ENCODE measurements around the gene KRT7. TPM values are rescaled to one million over a fixed set of nuclear protein-coding genes. Genes with fewer than 3 reads are reported as not detected.

KRT7 gene
- total RNA-seq, 2 experiments from 2014 or later: not detected

DNA sequence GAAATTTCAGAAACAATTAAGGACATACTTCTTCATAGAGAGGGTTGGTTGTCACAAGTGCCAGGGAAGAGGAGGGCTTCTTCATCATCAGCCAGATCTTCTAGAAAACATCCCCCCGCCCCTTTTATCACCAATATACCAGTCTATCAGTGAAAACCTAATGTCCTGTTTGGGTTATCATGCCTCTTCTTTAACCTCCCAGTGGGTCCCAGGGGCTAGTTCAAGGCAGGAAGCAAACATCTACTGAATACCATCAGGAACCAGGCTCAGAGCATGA is 28.1 kb downstream of the KRT7 start:
- ATAC-seq (ENCODE audit: poor library complexity) (no peak), DNase-seq (no peak)
- H3K9me3 ChIP-seq (ENCODE audit: control insufficient read depth in 1 of 2, insufficient read depth in 1 of 2, low read length in 2 of 2): peaks cover 0 to 7% of the 10 kb centered on the region in 2 experiments
- no peaks in the 10 kb centered on the region for H3K36me3 ChIP-seq (ENCODE audit: insufficient read depth, low read length)
- peaks cover 30 to 45% of the 10 kb centered on the region in 2 experiments for H3K27me3 ChIP-seq (ENCODE audit: control insufficient read depth in 1 of 2, insufficient read depth in 2 of 2, low read length in 2 of 2)
- TF ChIP-seq, protein P1, sequence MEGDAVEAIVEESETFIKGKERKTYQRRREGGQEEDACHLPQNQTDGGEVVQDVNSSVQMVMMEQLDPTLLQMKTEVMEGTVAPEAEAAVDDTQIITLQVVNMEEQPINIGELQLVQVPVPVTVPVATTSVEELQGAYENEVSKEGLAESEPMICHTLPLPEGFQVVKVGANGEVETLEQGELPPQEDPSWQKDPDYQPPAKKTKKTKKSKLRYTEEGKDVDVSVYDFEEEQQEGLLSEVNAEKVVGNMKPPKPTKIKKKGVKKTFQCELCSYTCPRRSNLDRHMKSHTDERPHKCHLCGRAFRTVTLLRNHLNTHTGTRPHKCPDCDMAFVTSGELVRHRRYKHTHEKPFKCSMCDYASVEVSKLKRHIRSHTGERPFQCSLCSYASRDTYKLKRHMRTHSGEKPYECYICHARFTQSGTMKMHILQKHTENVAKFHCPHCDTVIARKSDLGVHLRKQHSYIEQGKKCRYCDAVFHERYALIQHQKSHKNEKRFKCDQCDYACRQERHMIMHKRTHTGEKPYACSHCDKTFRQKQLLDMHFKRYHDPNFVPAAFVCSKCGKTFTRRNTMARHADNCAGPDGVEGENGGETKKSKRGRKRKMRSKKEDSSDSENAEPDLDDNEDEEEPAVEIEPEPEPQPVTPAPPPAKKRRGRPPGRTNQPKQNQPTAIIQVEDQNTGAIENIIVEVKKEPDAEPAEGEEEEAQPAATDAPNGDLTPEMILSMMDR (IDR thresholded peaks at IDR 0.05): no peak
- intact Hi-C loops (cut with DNase I, micrococcal nuclease): no loop called here
- Mint-ChIP-seq H3K36me3 (ENCODE audit: low read depth) (no peaks in the 10 kb centered on the region), H3K4me3 (no peak overlapping the region), H3K27me3 (peaks cover 70% of the 10 kb centered on the region), H3K9me3 (no peaks in the 10 kb centered on the region), H3K4me1 (ENCODE audit: low read depth) (peaks cover 12% of the 10 kb centered on the region), H3K27ac (no peak overlapping the region)
- peaks cover 4% of the 10 kb centered on the region for H3K4me1 ChIP-seq (ENCODE audit: insufficient read depth, low read length)
- CTCF ChIA-PET: no interaction called here
- POLR2A ChIA-PET: no interaction called here
- no peak overlapping the region for H3K4me3 ChIP-seq (ENCODE audit: low read length)
- H3K27ac ChIP-seq (ENCODE audit: low read depth in 1 of 2, low read length in 2 of 2): no peak overlapping the region

DNA sequence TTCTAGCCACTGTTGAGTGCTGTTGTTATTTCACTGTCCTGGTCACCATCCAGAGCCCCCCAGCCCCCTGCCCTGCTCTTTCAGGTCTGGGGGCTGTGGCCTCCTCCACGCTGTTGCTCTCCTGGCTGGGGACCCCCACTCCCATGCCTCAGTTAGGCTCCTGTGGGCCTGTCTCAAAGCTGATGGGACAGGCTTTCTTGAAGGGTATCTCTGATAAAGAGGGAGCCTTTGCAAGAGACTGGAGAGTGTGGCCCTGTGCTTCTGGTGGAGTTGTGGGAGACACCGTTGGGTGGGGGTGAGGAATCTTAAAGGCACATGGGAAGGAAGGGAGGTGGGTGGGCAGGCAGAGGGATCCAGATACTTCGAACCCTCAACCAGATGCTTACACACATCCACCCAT is 29.2 kb downstream of the KRT7 start:
- Mint-ChIP-seq H3K4me3 (no peak overlapping the region), H3K27me3 (peaks cover 63% of the 10 kb centered on the region), H3K4me1 (ENCODE audit: low read depth) (peaks cover 12% of the 10 kb centered on the region), H3K27ac (no peak overlapping the region), H3K9me3 (no peaks in the 10 kb centered on the region), H3K36me3 (ENCODE audit: low read depth) (no peaks in the 10 kb centered on the region)
- POLR2A ChIA-PET: no interaction called here
- no peak for ATAC-seq (ENCODE audit: poor library complexity)
- Histone ChIP-seq H3K36me3 (ENCODE audit: insufficient read depth, low read length) (no peaks in the 10 kb centered on the region), H3K27ac (ENCODE audit: low read depth in 1 of 2, low read length in 2 of 2) (no peak overlapping the region), H3K27me3 (ENCODE audit: control insufficient read depth in 1 of 2, insufficient read depth in 2 of 2, low read length in 2 of 2) (peaks cover 22 to 34% of the 10 kb centered on the region in 2 experiments), H3K4me3 (ENCODE audit: low read length) (no peak overlapping the region), H3K4me1 (ENCODE audit: insufficient read depth, low read length) (peaks cover 4% of the 10 kb centered on the region), H3K9me3 (ENCODE audit: control insufficient read depth in 1 of 2, insufficient read depth in 1 of 2, low read length in 2 of 2) (peaks cover 0 to 4% of the 10 kb centered on the region in 2 experiments)
- CTCF ChIA-PET: no interaction called here
- intact Hi-C loops (cut with DNase I, micrococcal nuclease): no loop called here
- TF ChIP-seq, protein P1 (IDR thresholded peaks at IDR 0.05): no peak
- no peak for DNase-seq

DNA sequence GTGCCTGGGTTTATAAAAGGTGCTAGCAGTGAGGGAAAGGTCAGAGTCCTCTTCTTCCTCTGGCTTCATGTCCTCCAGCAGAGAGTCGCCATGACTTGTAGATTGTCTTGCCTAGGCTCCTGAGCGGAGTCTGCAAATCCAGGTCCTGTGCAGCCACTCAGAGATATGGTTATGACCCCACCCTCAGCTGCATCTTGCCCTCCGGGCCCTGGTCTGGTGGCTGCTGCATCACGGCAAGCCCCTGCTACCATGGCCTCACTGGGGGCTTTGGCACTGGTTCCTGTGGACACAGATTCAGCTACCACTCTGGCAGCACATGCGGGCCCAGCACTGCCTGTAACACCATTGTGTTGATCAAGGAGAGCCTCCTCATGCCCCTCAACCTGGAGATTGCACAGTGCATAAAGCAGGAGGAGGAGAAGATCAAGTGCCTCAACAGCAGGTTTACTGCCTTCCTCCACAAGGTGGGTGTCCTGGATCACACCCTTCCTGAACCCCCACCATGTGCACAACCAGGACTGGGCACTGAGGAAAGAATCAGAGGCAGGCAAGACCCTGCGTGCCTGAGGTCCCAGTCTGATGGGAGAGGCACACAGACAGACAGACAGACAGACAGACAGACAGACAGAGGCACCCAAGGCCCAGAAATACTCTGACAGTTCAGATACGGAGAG is 30.9 kb downstream of the KRT7 start:
- intact Hi-C loops (cut with DNase I, micrococcal nuclease): no loop called here
- H3K36me3 Mint-ChIP-seq (ENCODE audit: low read depth): no peaks in the 10 kb centered on the region
- Histone ChIP-seq H3K36me3 (ENCODE audit: insufficient read depth, low read length) (no peaks in the 10 kb centered on the region), H3K27ac (ENCODE audit: low read depth in 1 of 2, low read length in 2 of 2) (no peak overlapping the region), H3K9me3 (ENCODE audit: control insufficient read depth in 1 of 2, insufficient read depth in 1 of 2, low read length in 2 of 2) (peaks cover 0 to 4% of the 10 kb centered on the region in 2 experiments), H3K27me3 (ENCODE audit: control insufficient read depth in 1 of 2, insufficient read depth in 2 of 2, low read length in 2 of 2) (peaks cover 18 to 22% of the 10 kb centered on the region in 2 experiments), H3K4me1 (ENCODE audit: insufficient read depth, low read length) (no peaks in the 10 kb centered on the region), H3K4me3 (ENCODE audit: low read length) (no peak overlapping the region)
- ChIA-PET CTCF (no interaction called here), POLR2A (no interaction called here)
- DNase-seq: no peak
- no peak overlapping the region for H3K27ac Mint-ChIP-seq
- ATAC-seq (ENCODE audit: poor library complexity): no peak
- H3K4me3 Mint-ChIP-seq: no peak overlapping the region
- H3K27me3 Mint-ChIP-seq: peaks cover 64% of the 10 kb centered on the region
- H3K4me1 Mint-ChIP-seq (ENCODE audit: low read depth): peaks cover 12% of the 10 kb centered on the region
- H3K9me3 Mint-ChIP-seq: no peaks in the 10 kb centered on the region
- TF ChIP-seq, protein P1 (IDR thresholded peaks at IDR 0.05): no peak

Data from CD4-positive, alpha-beta T cell (primary cell).